B cell (primary cell): ENCODE data around the gene DOLPP1. TPM values are rescaled to one million over a fixed set of nuclear protein-coding genes. Genes with fewer than 3 reads are reported as not detected.

Experiments
- ATAC-seq: fragments of 200-7000 bp; cut with Tn5 transposase; one replicate; pipeline ENCODE4 v1.10.0; 2021; ENCODE audit warnings: low read depth, mild to moderate bottlenecking, moderate number of reproducible peaks, moderate library complexity
- CTCF ChIA-PET: fragments of 350-600 bp; sonication (Branson Sonifier 250); formaldehyde crosslinking; loops from one replicate; lab custom pipeline; 2021; ENCODE audit warnings: antibody characterized with exemption, inconsistent platforms; lab: Charles Lee
- POLR2A ChIA-PET: fragments of 350-600 bp; sonication (Branson Sonifier 250); formaldehyde crosslinking; loops from one replicate; lab custom pipeline; 2021; ENCODE audit warnings: antibody characterized with exemption; lab: Charles Lee
- DNase-seq: peaks from one replicate; pipeline ENCODE4 v3.0.0; 2013
- H2AFZ ChIP-seq: 2 replicates; pipeline ENCODE4 v1.6.1; 2012; ENCODE audit warnings: mild to moderate bottlenecking, low read depth, low read length; ENCODE audit not compliant: insufficient read depth, poor library complexity, severe bottlenecking
- H3K27ac ChIP-seq, 2 donors: 1 replicate in 1 of 2; 2 replicates in 1 of 2; pipeline ENCODE4 v1.5.1; 2012 to 2013; ENCODE audit warnings: low read length in 2 of 2, mild to moderate bottlenecking in 2 of 2, moderate library complexity in 1 of 2
- H3K27me3 ChIP-seq, 4 experiments: fragments of 200-600 bp in 1 of 4; sonication (generic) in 1 of 4; replicated peaks in 1 of 4; 1 replicate in 2 of 4; 2 replicates in 2 of 4; pipeline versions ENCODE4 v1.6.1 to v1.7.0; 2013 to 2016; ENCODE audit warnings: low read length in 3 of 4, mild to moderate bottlenecking in 2 of 4, mixed read lengths in 1 of 4, moderate library complexity in 1 of 4; ENCODE audit not compliant: insufficient read depth in 4 of 4, control insufficient read depth in 3 of 4; ENCODE audit errors: control extremely low read depth in 1 of 4
- H3K36me3 ChIP-seq, 2 experiments: replicated peaks in 1 of 2; 1 replicate in 1 of 2; 2 replicates in 1 of 2; pipeline versions ENCODE4 v1.6.1 to v1.7.1; 2013; ENCODE audit warnings: low read length in 1 of 2; ENCODE audit not compliant: insufficient read depth in 2 of 2, control insufficient read depth in 1 of 2; ENCODE audit errors: control extremely low read depth in 1 of 2, extremely low read depth in 1 of 2
- H3K4me1 ChIP-seq, 2 donors: fragments of 200-600 bp in 1 of 2; sonication (generic) in 1 of 2; 1 replicate in 1 of 2; 2 replicates in 1 of 2; pipeline versions ENCODE4 v1.5.1 to v1.6.1; 2013 to 2017; ENCODE audit warnings: low read length in 2 of 2; ENCODE audit not compliant: control insufficient read depth in 2 of 2, insufficient read depth in 2 of 2
- H3K4me2 ChIP-seq: replicated peaks from 2 replicates; pipeline ENCODE3; 2012; ENCODE audit warnings: mild to moderate bottlenecking, low read depth, low read length; ENCODE audit not compliant: poor library complexity, severe bottlenecking
- H3K4me3 ChIP-seq, 5 experiments: fragments of 200-600 bp in 1 of 5; sonication (generic) in 1 of 5; 1 replicate in 3 of 5; 2 replicates in 2 of 5; pipeline versions ENCODE4 v1.5.1 to v1.7.0; 2011 to 2016; ENCODE audit warnings: low read length in 4 of 5, mild to moderate bottlenecking in 4 of 5, low read depth in 2 of 5, control low read depth in 1 of 5, moderate library complexity in 1 of 5; ENCODE audit not compliant: insufficient read depth in 1 of 5; ENCODE audit errors: control extremely low read depth in 1 of 5, extremely low read depth in 1 of 5
- H3K79me2 ChIP-seq: fragments of 200-600 bp; sonication (generic); one replicate; pipeline ENCODE4 v1.6.0; 2016; ENCODE audit warnings: low read length; ENCODE audit not compliant: control insufficient read depth, insufficient read depth
- H3K9ac ChIP-seq: fragments of 200-600 bp; sonication (generic); 2 replicates; pipeline ENCODE4 v1.6.1; 2017; ENCODE audit warnings: mild to moderate bottlenecking, low read length, moderate library complexity
- H3K9me3 ChIP-seq, 3 donors: one replicate each; pipeline versions ENCODE4 v1.6.1 to v1.7.1; 2013; ENCODE audit warnings: low read length in 2 of 3; ENCODE audit not compliant: control insufficient read depth in 2 of 3, insufficient read depth in 1 of 3; ENCODE audit errors: control extremely low read depth in 1 of 3
- H4K20me1 ChIP-seq: 2 replicates; pipeline ENCODE4 v1.6.0; 2012; ENCODE audit warnings: mild to moderate bottlenecking, low read length; ENCODE audit not compliant: insufficient read depth, control insufficient read depth, poor library complexity, severe bottlenecking
- H3K27ac Mint-ChIP-seq: one replicate; pipeline ENCODE4 v1.8.0; 2021; ENCODE audit warnings: mixed read lengths
- H3K27me3 Mint-ChIP-seq: one replicate; pipeline ENCODE4 v1.8.0; 2021; ENCODE audit warnings: mixed read lengths
- H3K4me1 Mint-ChIP-seq: one replicate; pipeline ENCODE4 v1.8.0; 2021; ENCODE audit warnings: mixed read lengths
- H3K4me3 Mint-ChIP-seq: one replicate; pipeline ENCODE4 v1.8.0; 2021; ENCODE audit warnings: mixed read lengths
- H3K9me3 Mint-ChIP-seq: one replicate; pipeline ENCODE4 v1.8.0; 2022; ENCODE audit warnings: mixed read lengths; ENCODE audit not compliant: insufficient read depth
- EZH2 ChIP-seq: IDR thresholded peaks from 2 replicates; pipeline ENCODE4 v1.6.1; 2012; ENCODE audit warnings: borderline replicate concordance, low read depth, mild to moderate bottlenecking, moderate library complexity, low read length; ENCODE audit not compliant: insufficient read depth, poor library complexity, severe bottlenecking
- WGBS: methylation state at CpG from one replicate; pipeline ENCODE4 v1.1.5; 2013; ENCODE audit warnings: missing lambda C conversion rate; ENCODE audit not compliant: insufficient coverage; 5-methylcytosine and 5-hydroxymethylcytosine counted together
- intact Hi-C: fragments of 100-400 bp; cut with micrococcal nuclease; formaldehyde crosslinking; loops from one replicate; pipeline ENCODE4 v1.10.0; 2022
- polyA plus RNA-seq: library from polyadenylated mRNA; depleted of rRNA; stranded (reverse); fragments of >200 nt; gene quantifications from 2 replicates; pipeline ENCODE4 v1.2.3, GENCODE V29; 2012
- total RNA-seq, 2 donors: library from RNA; stranded (reverse); fragments of 120-200 nt in 1 of 2; gene quantifications; 1 replicate in 1 of 2; 2 replicates in 1 of 2; pipeline versions ENCODE4 v1.2.3 to v1.2.4, GENCODE V29; 2013 to 2022
- TF ChIP-seq, protein P1 (sequence below): fragments of 200-600 bp; IDR thresholded peaks from one replicate; pipeline ENCODE4 v1.8.0; 2022; ENCODE audit warnings: antibody characterized with exemption, mild to moderate bottlenecking

The DOLPP1 gene
- total and polyA plus RNA-seq, 2 donors (not counting 1 experiment from before 2014, with no cell fraction given): 4.7 to 8.6 TPM

- Histone ChIP-seq H3K9ac (no peak overlapping the region), H2AFZ (no peak overlapping the region), H4K20me1 (peaks cover 40% of the 10 kb centered on the region), H3K4me1 (no peaks in the 10 kb centered on the region), H3K4me3 (no peak overlapping the region), H3K4me2 (no peak overlapping the region), H3K9me3 (no peaks in the 10 kb centered on the region), H3K79me2 (peaks cover 43% of the 10 kb centered on the region), H3K27me3 (no peaks in the 10 kb centered on the region), H3K36me3 (peaks cover 0 to 55% of the 10 kb centered on the region in 2 experiments), H3K27ac (no peak overlapping the region)
- Mint-ChIP-seq H3K9me3 (no peaks in the 10 kb centered on the region), H3K4me1 (peaks cover 3% of the 10 kb centered on the region), H3K4me3 (no peak overlapping the region), H3K27me3 (no peaks in the 10 kb centered on the region), H3K27ac (no peak overlapping the region)
- ChIA-PET CTCF (interaction anchor here (0.6 to 1.9 kb wide), 4 partner anchors 11 to 500 kb away, joined by 3 to 10 read pairs (median 6); no protein-coding TSS in a partner anchor), POLR2A (no interaction called here)
- TF ChIP-seq, protein P1, sequence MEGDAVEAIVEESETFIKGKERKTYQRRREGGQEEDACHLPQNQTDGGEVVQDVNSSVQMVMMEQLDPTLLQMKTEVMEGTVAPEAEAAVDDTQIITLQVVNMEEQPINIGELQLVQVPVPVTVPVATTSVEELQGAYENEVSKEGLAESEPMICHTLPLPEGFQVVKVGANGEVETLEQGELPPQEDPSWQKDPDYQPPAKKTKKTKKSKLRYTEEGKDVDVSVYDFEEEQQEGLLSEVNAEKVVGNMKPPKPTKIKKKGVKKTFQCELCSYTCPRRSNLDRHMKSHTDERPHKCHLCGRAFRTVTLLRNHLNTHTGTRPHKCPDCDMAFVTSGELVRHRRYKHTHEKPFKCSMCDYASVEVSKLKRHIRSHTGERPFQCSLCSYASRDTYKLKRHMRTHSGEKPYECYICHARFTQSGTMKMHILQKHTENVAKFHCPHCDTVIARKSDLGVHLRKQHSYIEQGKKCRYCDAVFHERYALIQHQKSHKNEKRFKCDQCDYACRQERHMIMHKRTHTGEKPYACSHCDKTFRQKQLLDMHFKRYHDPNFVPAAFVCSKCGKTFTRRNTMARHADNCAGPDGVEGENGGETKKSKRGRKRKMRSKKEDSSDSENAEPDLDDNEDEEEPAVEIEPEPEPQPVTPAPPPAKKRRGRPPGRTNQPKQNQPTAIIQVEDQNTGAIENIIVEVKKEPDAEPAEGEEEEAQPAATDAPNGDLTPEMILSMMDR: no peak
- TF ChIP-seq EZH2: no peak
- ATAC-seq (no peak), DNase-seq (no peak)
- WGBS: 95% methylated on average over 3 of the region's 3 CpGs
- intact Hi-C loops: no loop called here
Observed at GRCh38 chr9:129124506-129125069, 43.7 kb downstream of the DOLPP1 start.

- Mint-ChIP-seq H3K4me1 (peaks cover 2% of the 10 kb centered on the region), H3K4me3 (no peak overlapping the region), H3K9me3 (no peaks in the 10 kb centered on the region), H3K27me3 (no peaks in the 10 kb centered on the region), H3K27ac (no peak overlapping the region)
- ATAC-seq: no peak
- no peak overlapping the region for H2AFZ ChIP-seq
- 63% methylated on average over 5 of the region's 8 CpGs for WGBS
- H3K27me3 ChIP-seq: no peaks in the 10 kb centered on the region
- TF ChIP-seq, protein P1: no peak
- TF ChIP-seq EZH2: no peak
- H3K4me3 ChIP-seq: no peak overlapping the region
- H4K20me1 ChIP-seq: peaks cover 37% of the 10 kb centered on the region
- CTCF ChIA-PET: interaction anchor here (1.4 to 1.9 kb wide), 4 partner anchors 14 to 499 kb away, joined by 3 to 10 read pairs (median 8); no protein-coding TSS in a partner anchor
- no peaks in the 10 kb centered on the region for H3K9me3 ChIP-seq
- peaks cover 34% of the 10 kb centered on the region for H3K79me2 ChIP-seq
- DNase-seq: no peak
- H3K27ac ChIP-seq: no peak overlapping the region
- no peak overlapping the region for H3K9ac ChIP-seq
- POLR2A ChIA-PET: no interaction called here
- no peaks in the 10 kb centered on the region for H3K4me1 ChIP-seq
- H3K4me2 ChIP-seq: no peak overlapping the region
- peaks cover 0 to 54% of the 10 kb centered on the region in 2 experiments for H3K36me3 ChIP-seq
- intact Hi-C loops: no loop called here
Observed at GRCh38 chr9:129125478-129125877, 44.6 kb downstream of the DOLPP1 start.
